K562 (cell line): ENCODE data around the gene OBSL1. TPM values are rescaled to one million over a fixed set of nuclear protein-coding genes. Genes with fewer than 3 reads are reported as not detected.
A peak's percentile ranks its signal among the peaks of the same experiment; 100 is the strongest.

Source experiments
- ADNP ChIP-seq: fragments of 200-800 bp; sonication (Bioruptor generic); IDR thresholded peaks from 2 replicates; pipeline ENCODE4 v1.6.1; 2016; ENCODE audit warnings: missing genetic modification characterization, missing compliant biosample characterization
- BMI1 ChIP-seq: fragments of 150-350 bp; IDR thresholded peaks from 2 replicates; pipeline ENCODE4 v1.6.1; 2014; ENCODE audit warnings: low read length
- CBFA2T3 ChIP-seq: fragments of 450-650 bp; IDR thresholded peaks from 2 replicates; pipeline ENCODE4 v1.6.1; 2017
- CEBPG ChIP-seq, 3 experiments: fragments of 200-800 bp in 1 of 3; sonication (Bioruptor generic) in 1 of 3; sonication (generic) in 1 of 3; formaldehyde crosslinking in 1 of 3; IDR thresholded peaks in 2 of 3; conservative IDR thresholded peaks in 1 of 3; 2 replicates each; pipeline versions ENCODE4 v1.6.1 to v1.8.0; 2016 to 2022; ENCODE audit warnings: missing compliant biosample characterization in 2 of 3, missing genetic modification characterization in 2 of 3, mild to moderate bottlenecking in 1 of 3, missing genetic modification reagents in 1 of 3
- CSDE1 ChIP-seq, 2 experiments: fragments of 450-650 bp; IDR thresholded peaks; 2 replicates each; pipeline ENCODE4 v1.6.1; 2016; ENCODE audit warnings: mild to moderate bottlenecking in 1 of 2
- CXXC5 ChIP-seq: fragments of 250-450 bp; sonication (Bioruptor Pico); IDR thresholded peaks from 2 replicates; pipeline ENCODE4 v1.8.0; 2022; ENCODE audit warnings: inconsistent platforms, mild to moderate bottlenecking, moderate library complexity
- FOS ChIP-seq: IDR thresholded peaks from 3 replicates; pipeline ENCODE4 v1.6.1; 2011; ENCODE audit not compliant: insufficient read length; ENCODE audit errors: extremely low read depth
- HSF4 ChIP-seq: fragments of 250-450 bp; sonication (Bioruptor Pico); IDR thresholded peaks from 2 replicates; pipeline ENCODE4 v2.1.2; 2022; ENCODE audit warnings: mild to moderate bottlenecking, moderate library complexity, borderline replicate concordance
- KDM1A ChIP-seq, 2 experiments: fragments of 450-650 bp; IDR thresholded peaks; 2 replicates each; pipeline ENCODE4 v1.6.1; 2016; ENCODE audit warnings: mild to moderate bottlenecking in 2 of 2
- MCM7 ChIP-seq, 2 experiments: fragments of 450-650 bp; IDR thresholded peaks; 2 replicates each; pipeline ENCODE4 v1.6.1; 2016 to 2018
- NFE2 ChIP-seq: IDR thresholded peaks from 2 replicates; pipeline ENCODE4 v1.6.1; 2014; ENCODE audit warnings: antibody characterized with exemption, low read depth
- NFRKB ChIP-seq: fragments of 450-650 bp; IDR thresholded peaks from 2 replicates; pipeline ENCODE4 v1.6.1; 2016; ENCODE audit warnings: low read depth
- POU5F1 ChIP-seq: fragments of 150-350 bp; IDR thresholded peaks from 2 replicates; pipeline ENCODE4 v1.6.1; 2014; ENCODE audit warnings: borderline replicate concordance, low read length, low read depth, mild to moderate bottlenecking; ENCODE audit not compliant: partially characterized antibody
- RUNX1 ChIP-seq: sonication (generic); IDR thresholded peaks from 2 replicates; pipeline ENCODE4 v1.6.1; 2016; ENCODE audit warnings: antibody characterized with exemption, low read depth
- SMAD3 ChIP-seq: fragments of 450-650 bp; formaldehyde crosslinking; conservative IDR thresholded peaks from 2 replicates; pipeline ENCODE4 v1.4.0; 2020; ENCODE audit warnings: mild to moderate bottlenecking
- U2AF1 ChIP-seq: fragments of 200-400 bp; formaldehyde crosslinking; optimal IDR thresholded peaks from 2 replicates; pipeline ENCODE3; 2017; ENCODE audit warnings: mild to moderate bottlenecking, low read depth, low read length, moderate library complexity
- ZFP36 ChIP-seq: fragments of 150-350 bp; IDR thresholded peaks from 2 replicates; pipeline ENCODE4 v1.6.1; 2018; ENCODE audit warnings: low read length, low read depth; ENCODE audit not compliant: partially characterized antibody
- ZKSCAN3 ChIP-seq: fragments of 250-450 bp; sonication (Bioruptor Pico); IDR thresholded peaks from 2 replicates; pipeline ENCODE4 v1.4.0; 2020
- ZNF184 ChIP-seq: sonication (generic); formaldehyde crosslinking; IDR thresholded peaks from 2 replicates; pipeline ENCODE4 v1.5.0; 2020; ENCODE audit warnings: missing genetic modification reagents
- ZNF311 ChIP-seq: fragments of 250-450 bp; sonication (Bioruptor Pico); IDR thresholded peaks from 2 replicates; pipeline ENCODE4 v1.4.0; 2020; ENCODE audit warnings: mild to moderate bottlenecking, moderate library complexity
- ZNF324 ChIP-seq: fragments of 250-450 bp; sonication (Bioruptor Pico); IDR thresholded peaks from 2 replicates; pipeline ENCODE4 v1.4.0; 2020; ENCODE audit warnings: mild to moderate bottlenecking
- ZNF507 ChIP-seq: conservative IDR thresholded peaks from 2 replicates; pipeline ENCODE4 v1.6.1; 2017; ENCODE audit warnings: missing genetic modification characterization, missing compliant biosample characterization
- polyA plus RNA-seq, 8 experiments: library from polyadenylated mRNA; depleted of rRNA in 4 of 8; stranded (reverse) in 5 of 8; unstranded in 3 of 8; fragments of >200 nt; fragmentation: Nextera tagmentation in 2 of 8; fragmentation: Illumina TruSeq in 1 of 8; extraction: Ambion mirVana in 2 of 8; extraction: Trizol in 1 of 8; gene quantifications; 2 replicates each; pipeline versions ENCODE4 v1.2.1 to v1.2.3, GENCODE V29; 2011 to 2014; ENCODE audit warnings: inconsistent platforms in 1 of 8, missing spikeins in 1 of 8
- total RNA-seq, 7 experiments: library from RNA; depleted of rRNA in 6 of 7; stranded (reverse); fragments of >200 nt in 6 of 7; fragmentation: Illumina TruSeq in 2 of 7; extraction: Trizol in 2 of 7; gene quantifications; 2 replicates each; pipeline versions ENCODE4 v1.2.1 to v1.2.3, GENCODE V29; 2011 to 2021; ENCODE audit warnings: low replicate concordance in 1 of 7
- TF ChIP-seq, protein P1 (sequence below): sonication (generic); formaldehyde crosslinking; IDR thresholded peaks from 2 replicates; pipeline ENCODE4 v1.8.1; 2023; ENCODE audit warnings: missing genetic modification reagents, mild to moderate bottlenecking, borderline replicate concordance
- TF ChIP-seq, protein P2 (sequence below): sonication (generic); formaldehyde crosslinking; IDR thresholded peaks from 2 replicates; pipeline ENCODE4 v1.9.0; 2022; ENCODE audit warnings: mild to moderate bottlenecking, missing genetic modification reagents
- TF ChIP-seq, protein P3 (sequence below): sonication (generic); formaldehyde crosslinking; IDR thresholded peaks from 2 replicates; pipeline ENCODE4 v1.9.0; 2022; ENCODE audit warnings: mild to moderate bottlenecking, missing genetic modification reagents

Gene OBSL1
- total and polyA plus RNA-seq, 9 of the 15 experiments (the other 6 are each of a cell fraction or from before 2014, with no cell fraction given) = 1.2 to 26.6 (median 8.6) TPM

DNA sequence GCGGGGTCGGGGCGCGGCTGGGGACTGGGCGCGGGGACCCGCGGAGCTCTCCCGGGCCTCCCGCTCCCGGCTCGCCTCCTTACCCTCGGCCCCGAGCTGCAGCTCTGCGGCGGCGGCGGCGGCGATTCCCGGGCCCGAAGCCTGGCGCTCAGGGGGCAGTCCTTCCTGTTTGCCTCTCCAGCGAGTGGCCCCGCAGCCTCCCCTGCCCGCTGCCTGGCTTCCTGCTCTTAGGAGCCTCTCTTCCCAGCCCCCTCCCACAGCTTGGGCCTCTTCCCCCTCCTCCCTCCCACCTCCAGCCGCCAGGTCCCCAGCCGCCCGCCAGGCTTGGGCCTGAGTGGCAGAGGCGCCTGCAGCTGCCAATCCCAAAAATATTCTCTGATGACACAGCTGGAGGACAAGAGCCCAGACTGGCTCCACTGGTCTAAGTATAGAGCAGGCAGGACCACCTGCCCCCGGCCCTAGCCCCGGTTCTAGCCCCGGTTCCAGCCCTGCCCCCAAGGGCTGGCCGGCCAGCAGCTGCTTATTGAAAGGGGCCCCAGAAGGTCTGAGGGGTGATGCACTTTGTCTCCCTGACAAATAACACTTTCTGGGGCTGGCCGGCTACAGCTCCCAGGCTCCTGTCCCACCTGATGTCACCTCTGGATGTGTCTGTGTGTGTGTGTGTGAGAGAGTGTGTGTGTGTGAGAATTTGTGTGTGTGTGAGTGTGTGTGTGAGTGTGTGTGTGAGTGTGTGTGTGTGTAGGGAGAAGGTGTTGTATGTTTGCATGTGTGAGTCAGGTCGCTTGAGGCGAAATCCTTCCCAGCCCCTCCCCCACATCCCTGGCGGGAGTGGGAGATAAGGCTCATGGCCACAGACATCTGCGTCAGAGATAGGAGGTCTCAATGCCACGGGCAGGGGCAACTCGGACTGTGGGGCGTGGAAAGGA, at the start of gene OBSL1 (continued):
- TF ChIP-seq ZNF184 (no peak), CEBPG (CRISPR knock-in tag; IDR thresholded peaks at IDR 0.05) (no peak), CEBPG (tag; conservative IDR thresholded peaks at IDR 0.05 in 1 of 2, IDR thresholded peaks at IDR 0.05 in 1 of 2) (no peak), POU5F1 (no peak), MCM7 (IDR thresholded peaks at IDR 0.05) (peak in 1 of 2 experiments; percentile 41; a peak in 1 of 4 replicates), RUNX1 (no peak), ZFP36 (no peak), KDM1A (IDR thresholded peaks at IDR 0.05) (peak; percentile 66 to 76; a peak in 3 of 4 replicates), HSF4 (no peak), U2AF1 (no peak), ZNF311 (CRISPR knock-in tag) (no peak), CXXC5 (CRISPR knock-in tag) (peak; percentile 56), ZKSCAN3 (no peak), CSDE1 (IDR thresholded peaks at IDR 0.05) (no peak), ADNP (tag) (no peak), CBFA2T3 (peak; percentile 93), FOS (no peak), SMAD3 (CRISPR knock-in tag) (no peak), ZNF507 (tag) (no peak), BMI1 (no peak), NFE2 (no peak), NFRKB (peak; percentile 88; the same call in 1 of the 2 replicates), ZNF324 (CRISPR knock-in tag) (no peak)
- TF ChIP-seq, protein P1, sequence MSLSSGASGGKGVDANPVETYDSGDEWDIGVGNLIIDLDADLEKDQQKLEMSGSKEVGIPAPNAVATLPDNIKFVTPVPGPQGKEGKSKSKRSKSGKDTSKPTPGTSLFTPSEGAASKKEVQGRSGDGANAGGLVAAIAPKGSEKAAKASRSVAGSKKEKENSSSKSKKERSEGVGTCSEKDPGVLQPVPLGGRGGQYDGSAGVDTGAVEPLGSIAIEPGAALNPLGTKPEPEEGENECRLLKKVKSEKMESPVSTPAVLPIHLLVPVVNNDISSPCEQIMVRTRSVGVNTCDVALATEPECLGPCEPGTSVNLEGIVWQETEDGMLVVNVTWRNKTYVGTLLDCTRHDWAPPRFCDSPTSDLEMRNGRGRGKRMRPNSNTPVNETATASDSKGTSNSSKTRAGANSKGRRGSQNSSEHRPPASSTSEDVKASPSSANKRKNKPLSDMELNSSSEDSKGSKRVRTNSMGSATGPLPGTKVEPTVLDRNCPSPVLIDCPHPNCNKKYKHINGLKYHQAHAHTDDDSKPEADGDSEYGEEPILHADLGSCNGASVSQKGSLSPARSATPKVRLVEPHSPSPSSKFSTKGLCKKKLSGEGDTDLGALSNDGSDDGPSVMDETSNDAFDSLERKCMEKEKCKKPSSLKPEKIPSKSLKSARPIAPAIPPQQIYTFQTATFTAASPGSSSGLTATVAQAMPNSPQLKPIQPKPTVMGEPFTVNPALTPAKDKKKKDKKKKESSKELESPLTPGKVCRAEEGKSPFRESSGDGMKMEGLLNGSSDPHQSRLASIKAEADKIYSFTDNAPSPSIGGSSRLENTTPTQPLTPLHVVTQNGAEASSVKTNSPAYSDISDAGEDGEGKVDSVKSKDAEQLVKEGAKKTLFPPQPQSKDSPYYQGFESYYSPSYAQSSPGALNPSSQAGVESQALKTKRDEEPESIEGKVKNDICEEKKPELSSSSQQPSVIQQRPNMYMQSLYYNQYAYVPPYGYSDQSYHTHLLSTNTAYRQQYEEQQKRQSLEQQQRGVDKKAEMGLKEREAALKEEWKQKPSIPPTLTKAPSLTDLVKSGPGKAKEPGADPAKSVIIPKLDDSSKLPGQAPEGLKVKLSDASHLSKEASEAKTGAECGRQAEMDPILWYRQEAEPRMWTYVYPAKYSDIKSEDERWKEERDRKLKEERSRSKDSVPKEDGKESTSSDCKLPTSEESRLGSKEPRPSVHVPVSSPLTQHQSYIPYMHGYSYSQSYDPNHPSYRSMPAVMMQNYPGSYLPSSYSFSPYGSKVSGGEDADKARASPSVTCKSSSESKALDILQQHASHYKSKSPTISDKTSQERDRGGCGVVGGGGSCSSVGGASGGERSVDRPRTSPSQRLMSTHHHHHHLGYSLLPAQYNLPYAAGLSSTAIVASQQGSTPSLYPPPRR (CRISPR knock-in tag) = no peak; the same call in 1 of the 2 replicates
- TF ChIP-seq, protein P2, sequence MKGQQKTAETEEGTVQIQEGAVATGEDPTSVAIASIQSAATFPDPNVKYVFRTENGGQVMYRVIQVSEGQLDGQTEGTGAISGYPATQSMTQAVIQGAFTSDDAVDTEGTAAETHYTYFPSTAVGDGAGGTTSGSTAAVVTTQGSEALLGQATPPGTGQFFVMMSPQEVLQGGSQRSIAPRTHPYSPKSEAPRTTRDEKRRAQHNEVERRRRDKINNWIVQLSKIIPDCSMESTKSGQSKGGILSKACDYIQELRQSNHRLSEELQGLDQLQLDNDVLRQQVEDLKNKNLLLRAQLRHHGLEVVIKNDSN = no peak
- TF ChIP-seq, protein P3, sequence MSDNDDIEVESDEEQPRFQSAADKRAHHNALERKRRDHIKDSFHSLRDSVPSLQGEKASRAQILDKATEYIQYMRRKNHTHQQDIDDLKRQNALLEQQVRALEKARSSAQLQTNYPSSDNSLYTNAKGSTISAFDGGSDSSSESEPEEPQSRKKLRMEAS (CRISPR knock-in tag) = peak; percentile 66
